BE2C (cell line): Measurements from ENCODE around the gene PTPN3.
A peak's percentile ranks its signal among the peaks of the same experiment; 100 is the strongest.
"Not testable (repeated sequence)": the region's sequence is repeated elsewhere in the genome, so short reads cannot be mapped to it uniquely, and the experiment has no call there.

Experiments used
- DNase-seq: peaks from one replicate; pipeline ENCODE4 v3.0.0-alpha.2; 2020
- H3K27me3 ChIP-seq: fragments of 250-450 bp; sonication (Bioruptor Pico); 2 replicates; pipeline ENCODE4 v1.5.1; 2020; ENCODE audit warnings: mild to moderate bottlenecking
- H3K36me3 ChIP-seq: fragments of 250-450 bp; sonication (Bioruptor Pico); 2 replicates; pipeline ENCODE4 v1.5.1; 2020; ENCODE audit warnings: mild to moderate bottlenecking
- H3K4me1 ChIP-seq: fragments of 250-450 bp; sonication (Bioruptor Pico); 2 replicates; pipeline ENCODE4 v1.5.1; 2020
- H3K4me3 ChIP-seq: 2 replicates; pipeline ENCODE4 v1.5.1; 2011; ENCODE audit warnings: low read depth, low read length
- H3K9me3 ChIP-seq: fragments of 250-450 bp; sonication (Bioruptor Pico); 2 replicates; pipeline ENCODE4 v1.5.1; 2020
- CTCF ChIP-seq: IDR thresholded peaks from 2 replicates; pipeline ENCODE4 v1.5.1; 2012; ENCODE audit warnings: mild to moderate bottlenecking, low read depth, low read length

The PTPN3 gene

GRCh38 chr9:109535365-109535764 lies 37.3 kb upstream of the PTPN3 start:
- Histone ChIP-seq H3K9me3 (no peaks in the 10 kb centered on the region; the same call in none of the 2 replicates), H3K4me1 (no peaks in the 10 kb centered on the region), H3K27me3 (no peaks in the 10 kb centered on the region), H3K36me3 (no peaks in the 10 kb centered on the region), H3K4me3 (no peak overlapping the region)
- TF ChIP-seq CTCF, result no peak
- DNase-seq, result no peak

- Histone ChIP-seq H3K27me3 (no peaks in the 10 kb centered on the region), H3K9me3 (no peaks in the 10 kb centered on the region; the same call in none of the 2 replicates), H3K4me3 (no peak overlapping the region), H3K4me1 (no peaks in the 10 kb centered on the region), H3K36me3 (no peaks in the 10 kb centered on the region)
- TF ChIP-seq CTCF, result no peak
- DNase-seq, result no peak
These were observed 36.0 kb upstream of the PTPN3 start for GRCh38 chr9:109534151-109534550.

DNA sequence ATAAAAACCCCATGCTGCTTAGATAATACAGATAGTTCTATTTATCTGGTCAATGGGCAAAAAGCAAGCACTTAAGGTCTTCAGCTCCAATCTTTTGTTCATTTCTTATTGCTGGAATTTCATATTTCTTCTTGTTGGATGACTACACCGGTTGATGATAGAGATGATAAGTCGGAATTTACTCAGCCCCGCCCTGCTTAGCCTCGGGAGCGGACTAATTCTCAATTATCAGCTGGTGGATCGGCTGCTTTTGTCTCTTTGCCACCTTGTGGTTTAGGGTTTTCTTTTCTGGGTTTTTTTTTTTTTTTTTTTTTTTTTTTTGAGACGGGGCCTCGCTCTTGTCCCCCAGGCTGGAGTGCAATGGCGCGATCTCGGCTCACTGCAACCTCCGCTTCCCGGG lies 34.5 kb upstream of the PTPN3 start:
- H3K9me3 ChIP-seq, H3K27me3 ChIP-seq, H3K4me1 ChIP-seq, DNase-seq, H3K36me3 ChIP-seq, H3K4me3 ChIP-seq: not testable (repeated sequence)

- Histone ChIP-seq H3K9me3 (no peaks in the 10 kb centered on the region), H3K27me3 (no peaks in the 10 kb centered on the region), H3K4me3 (no peak overlapping the region), H3K4me1 (no peaks in the 10 kb centered on the region), H3K36me3 (no peaks in the 10 kb centered on the region)
- no peak for TF ChIP-seq CTCF
- no peak for DNase-seq
These were observed 24.0 kb upstream of the PTPN3 start for GRCh38 chr9:109522106-109522505.

GRCh38 chr9:109520475-109521132 lies 22.5 kb upstream of the PTPN3 start:
- TF ChIP-seq CTCF, result peak; percentile 96
- peak; percentile 59 for DNase-seq
- no peaks in the 10 kb centered on the region for H3K27me3 ChIP-seq

GRCh38 chr9:109519366-109519765 lies 21.3 kb upstream of the PTPN3 start:
- no peak for TF ChIP-seq CTCF
- no peaks in the 10 kb centered on the region for H3K9me3 ChIP-seq
- DNase-seq, result no peak
- no peaks in the 10 kb centered on the region for H3K36me3 ChIP-seq
- no peaks in the 10 kb centered on the region for H3K4me1 ChIP-seq
- H3K4me3 ChIP-seq, result no peak overlapping the region
- no peaks in the 10 kb centered on the region for H3K27me3 ChIP-seq

More at GRCh38 chr9:109520475-109521132, 22.5 kb upstream of the PTPN3 start:
- H3K4me3 ChIP-seq, result no peak overlapping the region
- H3K9me3 ChIP-seq, result no peaks in the 10 kb centered on the region
- no peaks in the 10 kb centered on the region for H3K36me3 ChIP-seq
- H3K4me1 ChIP-seq, result no peaks in the 10 kb centered on the region
